BE2C (cell line): ENCODE data around the gene TMEM63B.
"Not testable (repeated sequence)": the region's sequence is repeated elsewhere in the genome, so short reads cannot be mapped to it uniquely, and the experiment has no call there.

ENCODE experiments used
- DNase-seq: peaks from one replicate; pipeline ENCODE4 v3.0.0-alpha.2; 2020
- H3K27me3 ChIP-seq: fragments of 250-450 bp; sonication (Bioruptor Pico); 2 replicates; pipeline ENCODE4 v1.5.1; 2020; ENCODE audit warnings: mild to moderate bottlenecking
- H3K36me3 ChIP-seq: fragments of 250-450 bp; sonication (Bioruptor Pico); 2 replicates; pipeline ENCODE4 v1.5.1; 2020; ENCODE audit warnings: mild to moderate bottlenecking
- H3K4me1 ChIP-seq: fragments of 250-450 bp; sonication (Bioruptor Pico); 2 replicates; pipeline ENCODE4 v1.5.1; 2020
- H3K4me3 ChIP-seq: 2 replicates; pipeline ENCODE4 v1.5.1; 2011; ENCODE audit warnings: low read depth, low read length
- H3K9me3 ChIP-seq: fragments of 250-450 bp; sonication (Bioruptor Pico); 2 replicates; pipeline ENCODE4 v1.5.1; 2020
- TF ChIP-seq, protein P1 (sequence below): IDR thresholded peaks from 2 replicates; pipeline ENCODE4 v1.5.1; 2012; ENCODE audit warnings: mild to moderate bottlenecking, low read depth, low read length

Gene TMEM63B

DNA sequence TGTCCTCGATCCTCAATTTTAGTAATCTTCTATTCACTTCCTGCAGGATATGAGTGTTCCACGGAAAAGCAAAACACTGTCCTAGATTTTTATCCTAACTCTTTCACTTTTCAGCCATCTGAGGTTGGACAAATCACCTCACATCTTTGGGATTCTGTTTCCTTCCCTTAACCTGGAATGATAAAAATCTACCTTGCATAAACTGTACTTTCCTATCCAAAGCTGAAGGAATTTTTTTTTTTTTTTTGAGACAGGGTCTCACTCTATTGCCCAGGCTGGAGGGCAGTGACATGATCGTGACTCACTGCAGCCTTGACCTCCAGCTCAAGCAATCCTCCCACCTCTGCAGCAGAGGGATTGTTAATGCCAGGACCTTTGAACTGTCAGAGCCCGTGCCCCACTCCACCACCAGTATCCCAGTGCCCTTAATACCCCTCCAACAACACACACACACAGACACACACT lies 51.8 kb downstream of the TMEM63B start:
- Histone ChIP-seq H3K4me1 (no peaks in the 10 kb centered on the region), H3K4me3 (no peak overlapping the region), H3K36me3 (no peaks in the 10 kb centered on the region), H3K9me3 (no peaks in the 10 kb centered on the region), H3K27me3 (no peaks in the 10 kb centered on the region)
- no peak for DNase-seq
- TF ChIP-seq, protein P1, sequence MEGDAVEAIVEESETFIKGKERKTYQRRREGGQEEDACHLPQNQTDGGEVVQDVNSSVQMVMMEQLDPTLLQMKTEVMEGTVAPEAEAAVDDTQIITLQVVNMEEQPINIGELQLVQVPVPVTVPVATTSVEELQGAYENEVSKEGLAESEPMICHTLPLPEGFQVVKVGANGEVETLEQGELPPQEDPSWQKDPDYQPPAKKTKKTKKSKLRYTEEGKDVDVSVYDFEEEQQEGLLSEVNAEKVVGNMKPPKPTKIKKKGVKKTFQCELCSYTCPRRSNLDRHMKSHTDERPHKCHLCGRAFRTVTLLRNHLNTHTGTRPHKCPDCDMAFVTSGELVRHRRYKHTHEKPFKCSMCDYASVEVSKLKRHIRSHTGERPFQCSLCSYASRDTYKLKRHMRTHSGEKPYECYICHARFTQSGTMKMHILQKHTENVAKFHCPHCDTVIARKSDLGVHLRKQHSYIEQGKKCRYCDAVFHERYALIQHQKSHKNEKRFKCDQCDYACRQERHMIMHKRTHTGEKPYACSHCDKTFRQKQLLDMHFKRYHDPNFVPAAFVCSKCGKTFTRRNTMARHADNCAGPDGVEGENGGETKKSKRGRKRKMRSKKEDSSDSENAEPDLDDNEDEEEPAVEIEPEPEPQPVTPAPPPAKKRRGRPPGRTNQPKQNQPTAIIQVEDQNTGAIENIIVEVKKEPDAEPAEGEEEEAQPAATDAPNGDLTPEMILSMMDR: no peak

DNA sequence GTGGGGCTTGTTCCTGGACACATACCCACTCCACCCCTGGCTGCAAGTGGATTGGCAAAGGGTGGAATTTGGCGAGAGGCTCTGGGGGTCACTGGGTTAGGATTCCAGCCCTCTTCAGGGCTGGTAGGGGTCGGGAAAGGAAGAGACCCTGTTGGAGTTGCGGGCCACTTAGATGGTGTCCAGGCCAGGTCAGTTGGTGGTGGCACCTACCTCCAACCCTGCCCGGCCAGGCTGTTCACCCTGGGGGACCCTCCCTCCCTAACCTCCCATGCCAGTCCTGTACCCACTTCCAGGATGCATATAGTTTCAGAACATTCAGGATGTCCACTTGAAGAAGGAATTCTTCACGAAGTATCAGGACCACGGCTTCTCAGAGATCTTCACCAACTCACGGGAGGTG lies 52.3 kb downstream of the TMEM63B start:
- no peaks in the 10 kb centered on the region for H3K4me1 ChIP-seq
- no peak overlapping the region for H3K4me3 ChIP-seq
- H3K27me3 ChIP-seq: no peaks in the 10 kb centered on the region
- H3K36me3 ChIP-seq: no peaks in the 10 kb centered on the region
- DNase-seq: no peak
- TF ChIP-seq, protein P1: no peak
- no peaks in the 10 kb centered on the region for H3K9me3 ChIP-seq

DNA sequence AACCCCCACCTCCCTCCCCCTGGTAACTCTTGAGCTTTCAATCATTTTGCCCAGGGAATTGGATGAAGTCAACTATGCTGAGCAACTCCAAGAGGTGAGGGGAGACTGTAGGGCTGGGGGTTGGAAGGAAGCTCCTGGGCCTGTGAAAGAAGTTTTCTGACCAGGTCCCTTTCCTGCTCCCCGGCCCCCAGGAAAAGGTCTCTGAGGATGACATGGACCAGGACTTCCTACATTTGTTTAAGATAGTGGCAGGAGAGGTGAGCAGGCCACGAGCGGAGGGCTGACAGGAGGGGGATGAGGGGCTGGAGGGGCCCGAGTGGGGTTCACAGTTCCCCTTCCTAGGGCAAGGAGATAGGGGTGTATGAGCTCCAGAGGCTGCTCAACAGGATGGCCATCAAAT lies 53.1 kb downstream of the TMEM63B start:
- Histone ChIP-seq H3K4me1 (no peaks in the 10 kb centered on the region), H3K36me3 (no peaks in the 10 kb centered on the region), H3K27me3 (no peaks in the 10 kb centered on the region)

DNA sequence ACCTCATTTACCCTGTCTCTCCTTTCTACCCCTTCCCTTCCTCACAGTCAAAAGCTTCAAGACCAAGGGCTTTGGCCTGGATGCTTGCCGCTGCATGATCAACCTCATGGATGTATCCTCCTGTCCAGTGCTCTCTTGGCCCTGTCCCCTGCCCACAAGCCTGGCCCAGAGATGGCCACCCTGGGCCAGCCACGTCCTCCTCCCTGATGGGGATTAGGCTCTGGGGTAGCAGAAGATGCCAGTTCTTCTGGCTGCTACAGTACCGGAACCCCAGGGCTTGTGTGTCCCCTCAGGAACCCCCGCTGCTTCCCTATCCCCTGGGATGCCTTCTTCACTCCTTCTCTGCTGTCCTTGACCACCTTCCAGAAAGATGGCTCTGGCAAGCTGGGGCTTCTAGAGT lies 53.5 kb downstream of the TMEM63B start:
- H3K9me3 ChIP-seq: no peaks in the 10 kb centered on the region
- TF ChIP-seq, protein P1: no peak

More for the DNA sequence above, 53.1 kb downstream of the TMEM63B start:
- Histone ChIP-seq H3K9me3 (no peaks in the 10 kb centered on the region), H3K4me3 (no peak overlapping the region)
- DNase-seq: no peak
- TF ChIP-seq, protein P1: no peak

DNA sequence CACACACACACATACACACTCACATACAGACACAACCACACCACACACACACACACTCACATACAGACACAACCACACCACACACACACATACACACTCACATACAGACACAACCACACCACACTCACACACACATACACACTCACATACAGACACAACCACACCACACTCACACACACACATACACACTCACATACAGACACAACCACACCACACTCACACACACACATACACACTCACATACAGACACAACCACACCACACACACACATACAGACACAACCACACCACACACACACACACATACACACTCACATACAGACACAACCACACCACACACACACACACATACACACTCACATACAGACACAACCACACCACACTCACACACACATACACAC lies 54.4 kb downstream of the TMEM63B start:
- H3K27me3 ChIP-seq, H3K36me3 ChIP-seq, H3K4me1 ChIP-seq, H3K9me3 ChIP-seq, DNase-seq, H3K4me3 ChIP-seq: not testable (repeated sequence)

More for the DNA sequence above, 53.5 kb downstream of the TMEM63B start:
- H3K4me1 ChIP-seq: no peaks in the 10 kb centered on the region
- H3K36me3 ChIP-seq: no peaks in the 10 kb centered on the region
- H3K4me3 ChIP-seq: no peak overlapping the region
- no peak for DNase-seq
- H3K27me3 ChIP-seq: no peaks in the 10 kb centered on the region

DNA sequence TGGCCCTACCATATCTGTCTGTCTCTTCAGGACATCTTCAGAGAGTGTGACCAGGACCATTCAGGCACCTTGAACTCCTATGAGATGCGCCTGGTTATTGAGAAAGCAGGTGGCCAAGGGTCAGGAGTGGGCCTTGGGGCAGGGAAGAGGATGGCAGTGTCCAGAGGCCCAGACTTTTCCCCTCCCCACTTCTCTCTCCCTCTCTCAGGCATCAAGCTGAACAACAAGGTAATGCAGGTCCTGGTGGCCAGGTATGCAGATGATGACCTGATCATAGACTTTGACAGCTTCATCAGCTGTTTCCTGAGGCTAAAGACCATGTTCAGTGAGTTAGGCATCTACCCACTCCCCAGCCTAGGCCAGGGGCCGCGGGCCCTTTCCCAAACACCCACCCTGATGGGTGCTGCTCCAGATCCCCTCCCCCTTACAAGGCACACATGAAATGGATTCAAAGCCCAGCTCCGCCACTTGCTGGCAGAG lies 55.6 kb downstream of the TMEM63B start:
- no peak for DNase-seq
- H3K27me3 ChIP-seq: no peaks in the 10 kb centered on the region
- no peaks in the 10 kb centered on the region for H3K9me3 ChIP-seq
- no peak overlapping the region for H3K4me3 ChIP-seq
- no peaks in the 10 kb centered on the region for H3K4me1 ChIP-seq
- H3K36me3 ChIP-seq: no peaks in the 10 kb centered on the region
- TF ChIP-seq, protein P1: no peak

DNA sequence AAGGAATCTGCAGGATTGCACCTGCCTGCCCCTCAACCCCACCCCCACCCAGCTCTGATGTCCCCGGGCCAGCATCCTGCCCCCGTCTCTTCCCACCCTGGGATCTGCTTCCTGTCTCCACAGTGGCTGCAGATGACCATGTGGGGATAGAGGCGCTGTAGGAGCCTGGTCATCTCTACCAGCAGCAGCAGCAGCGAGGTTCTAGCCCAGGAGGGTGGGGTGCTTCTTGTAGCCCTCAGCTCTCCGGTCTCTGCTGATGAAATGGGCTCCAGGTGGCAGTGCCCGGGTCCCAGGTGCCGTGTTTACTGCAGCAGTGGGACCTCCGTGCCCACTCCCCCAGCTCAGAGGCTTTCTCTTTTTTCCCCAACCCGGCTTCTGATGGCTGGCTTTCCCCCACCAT lies 56.4 kb downstream of the TMEM63B start:
- H3K36me3 ChIP-seq: no peaks in the 10 kb centered on the region
- DNase-seq: no peak
- H3K27me3 ChIP-seq: no peaks in the 10 kb centered on the region
- H3K4me1 ChIP-seq: no peaks in the 10 kb centered on the region
- no peak overlapping the region for H3K4me3 ChIP-seq
- no peaks in the 10 kb centered on the region for H3K9me3 ChIP-seq
- TF ChIP-seq, protein P1: no peak

DNA sequence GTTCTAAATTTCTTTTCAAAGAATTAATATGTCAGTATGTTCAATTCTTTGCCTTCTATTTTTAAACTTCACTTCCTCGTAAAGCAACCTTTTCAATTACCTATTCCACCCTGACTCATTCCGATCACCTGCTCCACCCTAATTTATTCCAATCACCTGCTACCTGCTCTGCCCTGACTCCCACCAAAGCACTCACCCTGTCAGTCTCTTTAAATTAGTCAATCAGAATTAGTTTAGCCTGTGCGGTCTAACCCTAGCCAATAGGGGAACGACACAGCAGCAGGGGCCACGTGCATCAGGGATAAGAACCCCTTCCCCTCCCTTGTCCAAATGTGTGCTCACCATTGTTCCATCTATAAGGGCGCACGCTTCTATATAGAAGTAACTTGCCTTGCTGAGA lies 58.0 kb downstream of the TMEM63B start:
- DNase-seq, H3K4me3 ChIP-seq, H3K4me1 ChIP-seq, H3K27me3 ChIP-seq, H3K9me3 ChIP-seq, H3K36me3 ChIP-seq: not testable (repeated sequence)
